Ramos (cell line): ENCODE measurements around the gene WLS.

Source experiments
- in situ Hi-C: fragments of 300-500 bp; cut with MboI; formaldehyde crosslinking; loops from one replicate; pipeline ENCODE4 v1.14.3; 2022; ENCODE audit warnings: low sequenced_read_pairs; ENCODE audit not compliant: unreplicated experiment

WLS gene

GRCh38 chr1:68229650-68230483, 2.5 kb downstream of the WLS start:
- in situ Hi-C loops, result no loop called here

GRCh38 chr1:68228851-68229250, 3.5 kb downstream of the WLS start:
- in situ Hi-C loops, result no loop called here

GRCh38 chr1:68227598-68227997, 4.7 kb downstream of the WLS start:
- in situ Hi-C loops, result no loop called here

GRCh38 chr1:68225781-68226180, 6.5 kb downstream of the WLS start:
- in situ Hi-C loops, result no loop called here

- in situ Hi-C loops, result no loop called here
These were observed 8.6 kb downstream of the WLS start for GRCh38 chr1:68223687-68224086.

GRCh38 chr1:68221980-68222373, 10.3 kb downstream of the WLS start:
- in situ Hi-C loops, result no loop called here

GRCh38 chr1:68221001-68221979, 11.0 kb downstream of the WLS start:
- in situ Hi-C loops, result no loop called here

GRCh38 chr1:68220420-68220819, 11.9 kb downstream of the WLS start:
- in situ Hi-C loops, result no loop called here

GRCh38 chr1:68218490-68218889, 13.8 kb downstream of the WLS start:
- in situ Hi-C loops, result no loop called here

- in situ Hi-C loops, result no loop called here
These were observed 14.7 kb downstream of the WLS start for GRCh38 chr1:68217618-68218017.

GRCh38 chr1:68217060-68217554, 15.2 kb downstream of the WLS start:
- in situ Hi-C loops, result no loop called here

GRCh38 chr1:68216089-68216772, 16.1 kb downstream of the WLS start:
- in situ Hi-C loops, result no loop called here

GRCh38 chr1:68213843-68214242, 18.5 kb downstream of the WLS start:
- in situ Hi-C loops, result no loop called here

- in situ Hi-C loops, result no loop called here
These were observed 20.5 kb downstream of the WLS start for GRCh38 chr1:68211761-68212380.

GRCh38 chr1:68210829-68211228, 21.5 kb downstream of the WLS start:
- in situ Hi-C loops, result no loop called here

- in situ Hi-C loops, result no loop called here
These were observed 22.3 kb downstream of the WLS start for GRCh38 chr1:68210027-68210426.

- in situ Hi-C loops, result no loop called here
These were observed 25.3 kb downstream of the WLS start for GRCh38 chr1:68206848-68207689.

GRCh38 chr1:68205794-68206358, 26.4 kb downstream of the WLS start:
- in situ Hi-C loops, result no loop called here
